Measurements from ENCODE around the gene EIF2B4. TPM values are rescaled to one million over a fixed set of nuclear protein-coding genes. Genes with fewer than 3 reads are reported as not detected.

The EIF2B4 gene
- total RNA-seq, 1 experiment from 2014 or later: 32.9 TPM

DNA sequence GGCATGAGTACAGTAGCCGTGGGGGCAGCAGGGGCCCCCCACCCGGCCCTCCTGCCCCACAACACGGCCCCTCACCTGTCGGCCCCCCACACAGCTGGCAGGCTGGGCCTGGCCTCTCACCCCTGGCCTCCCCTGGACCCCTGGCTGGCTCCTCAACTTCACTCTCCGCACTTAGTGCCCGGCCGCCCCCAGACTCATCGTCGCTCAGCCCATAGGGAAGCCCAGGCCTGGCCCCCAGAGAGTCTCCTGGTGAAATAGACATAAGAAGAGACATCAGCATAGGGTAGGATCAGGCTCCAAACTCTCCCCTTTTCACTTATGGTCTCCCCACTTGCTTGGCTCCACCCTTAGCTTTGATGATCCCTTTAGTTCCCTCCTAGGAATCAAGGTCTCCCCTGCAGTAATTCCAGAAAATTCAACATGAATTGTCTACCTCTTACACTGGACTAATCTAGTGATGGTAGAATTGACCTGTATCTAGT, 8.7 kb upstream of the EIF2B4 start:
- no TSS peak for BruUV-seq (replicated peaks)
- POLR2A ChIA-PET (ENCODE audit: unreplicated experiment): no interaction called here
- DNase-seq: no peak
- intact Hi-C loops (cut with micrococcal nuclease; ENCODE audit: unreplicated experiment): no loop called here
- Histone ChIP-seq H3K4me2 (peak overlapping the region; percentile 84), H3K36me3 (ENCODE audit: low read depth) (peaks cover 13% of the 10 kb centered on the region; the same call in 1 of the 2 replicates), H3F3A (ENCODE audit: insufficient read depth, low read depth) (peaks cover 53% of the 10 kb centered on the region), H2AFZ (no peak overlapping the region), H3K79me2 (ENCODE audit: low read depth) (no peaks in the 10 kb centered on the region), H3K27me3 (ENCODE audit: insufficient read depth, low read depth) (no peaks in the 10 kb centered on the region), H3K4me1 (replicated peaks; ENCODE audit: insufficient read depth) (no peaks in the 10 kb centered on the region), H3K4me3 (peak overlapping the region; percentile 57; the same call in 1 of the 2 replicates), H3K9me3 (ENCODE audit: insufficient read depth, low read depth) (no peaks in the 10 kb centered on the region), H3K9me2 (ENCODE audit: insufficient read depth) (no peaks in the 10 kb centered on the region), H3K27ac (0 out of 2 replicates have a peak overlapping the region, but pooled peaks have one; percentile 12), H4K20me1 (ENCODE audit: insufficient read depth) (0 out of 2 replicates have a peak, but pooled peaks cover 7% of the 10 kb centered on the region)
- TF ChIP-seq, protein P1, sequence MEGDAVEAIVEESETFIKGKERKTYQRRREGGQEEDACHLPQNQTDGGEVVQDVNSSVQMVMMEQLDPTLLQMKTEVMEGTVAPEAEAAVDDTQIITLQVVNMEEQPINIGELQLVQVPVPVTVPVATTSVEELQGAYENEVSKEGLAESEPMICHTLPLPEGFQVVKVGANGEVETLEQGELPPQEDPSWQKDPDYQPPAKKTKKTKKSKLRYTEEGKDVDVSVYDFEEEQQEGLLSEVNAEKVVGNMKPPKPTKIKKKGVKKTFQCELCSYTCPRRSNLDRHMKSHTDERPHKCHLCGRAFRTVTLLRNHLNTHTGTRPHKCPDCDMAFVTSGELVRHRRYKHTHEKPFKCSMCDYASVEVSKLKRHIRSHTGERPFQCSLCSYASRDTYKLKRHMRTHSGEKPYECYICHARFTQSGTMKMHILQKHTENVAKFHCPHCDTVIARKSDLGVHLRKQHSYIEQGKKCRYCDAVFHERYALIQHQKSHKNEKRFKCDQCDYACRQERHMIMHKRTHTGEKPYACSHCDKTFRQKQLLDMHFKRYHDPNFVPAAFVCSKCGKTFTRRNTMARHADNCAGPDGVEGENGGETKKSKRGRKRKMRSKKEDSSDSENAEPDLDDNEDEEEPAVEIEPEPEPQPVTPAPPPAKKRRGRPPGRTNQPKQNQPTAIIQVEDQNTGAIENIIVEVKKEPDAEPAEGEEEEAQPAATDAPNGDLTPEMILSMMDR (conservative IDR thresholded peaks at IDR 0.05): no peak
- no peak for TF ChIP-seq EZH2 (IDR thresholded peaks at IDR 0.05; ENCODE audit: low read depth)
- CTCF ChIA-PET: no interaction called here

DNA sequence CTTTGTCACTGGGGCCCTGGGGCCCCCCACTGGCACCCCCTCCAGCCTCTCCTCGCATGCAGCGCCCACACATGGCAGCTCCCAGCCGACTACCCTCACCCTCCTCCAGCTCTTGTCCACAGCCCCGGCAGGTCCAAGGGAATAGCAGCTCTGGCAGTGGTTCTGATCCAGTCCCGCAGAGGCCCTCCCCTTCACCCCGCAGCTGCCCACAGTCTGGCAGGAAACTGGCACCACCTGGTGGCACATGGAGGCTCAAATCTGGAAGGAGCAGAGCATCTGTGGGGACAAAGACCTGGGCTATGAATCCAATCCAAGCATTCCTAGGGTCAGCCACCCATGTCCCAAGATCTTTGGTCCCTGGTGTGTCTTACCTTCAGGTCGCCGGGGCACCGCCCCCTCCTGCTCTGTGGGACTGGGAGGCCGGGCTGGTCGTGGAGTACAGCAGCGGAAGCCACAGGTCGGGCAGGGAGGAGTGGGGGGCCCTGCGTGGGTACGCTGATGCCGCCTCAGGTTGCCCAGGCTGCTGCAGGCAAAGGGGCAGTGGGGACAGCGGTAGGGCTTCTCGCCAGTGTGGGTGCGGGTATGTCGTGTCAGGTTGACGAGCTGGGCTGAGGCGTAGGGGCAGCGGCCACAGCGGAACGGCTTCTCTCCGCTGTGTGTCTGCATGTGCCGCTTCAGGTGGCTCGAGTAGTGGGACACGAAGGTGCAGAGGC, 8.1 kb upstream of the EIF2B4 start:
- Histone ChIP-seq H3K79me2 (ENCODE audit: low read depth) (peaks cover under 1% of the 10 kb centered on the region; the same call in 1 of the 2 replicates), H3K4me2 (no peak overlapping the region), H3K9me3 (ENCODE audit: insufficient read depth, low read depth) (no peaks in the 10 kb centered on the region), H3K36me3 (ENCODE audit: low read depth) (0 out of 2 replicates have a peak, but pooled peaks cover 11% of the 10 kb centered on the region), H3K27me3 (ENCODE audit: insufficient read depth, low read depth) (no peaks in the 10 kb centered on the region), H4K20me1 (ENCODE audit: insufficient read depth) (0 out of 2 replicates have a peak, but pooled peaks cover 7% of the 10 kb centered on the region), H2AFZ (no peak overlapping the region), H3K9me2 (ENCODE audit: insufficient read depth) (no peaks in the 10 kb centered on the region), H3F3A (ENCODE audit: insufficient read depth, low read depth) (peaks cover 54% of the 10 kb centered on the region), H3K4me3 (no peak overlapping the region), H3K27ac (no peak overlapping the region), H3K4me1 (replicated peaks; ENCODE audit: insufficient read depth) (no peaks in the 10 kb centered on the region)
- DNase-seq: no peak
- TF ChIP-seq, protein P1 (conservative IDR thresholded peaks at IDR 0.05): no peak; the same call in 1 of the 2 replicates
- no peak for TF ChIP-seq EZH2 (IDR thresholded peaks at IDR 0.05; ENCODE audit: low read depth)
- ChIA-PET POLR2A (ENCODE audit: unreplicated experiment) (no interaction called here), CTCF (no interaction called here)
- intact Hi-C loops (cut with micrococcal nuclease; ENCODE audit: unreplicated experiment): no loop called here
- no TSS peak for BruUV-seq (replicated peaks)

DNA sequence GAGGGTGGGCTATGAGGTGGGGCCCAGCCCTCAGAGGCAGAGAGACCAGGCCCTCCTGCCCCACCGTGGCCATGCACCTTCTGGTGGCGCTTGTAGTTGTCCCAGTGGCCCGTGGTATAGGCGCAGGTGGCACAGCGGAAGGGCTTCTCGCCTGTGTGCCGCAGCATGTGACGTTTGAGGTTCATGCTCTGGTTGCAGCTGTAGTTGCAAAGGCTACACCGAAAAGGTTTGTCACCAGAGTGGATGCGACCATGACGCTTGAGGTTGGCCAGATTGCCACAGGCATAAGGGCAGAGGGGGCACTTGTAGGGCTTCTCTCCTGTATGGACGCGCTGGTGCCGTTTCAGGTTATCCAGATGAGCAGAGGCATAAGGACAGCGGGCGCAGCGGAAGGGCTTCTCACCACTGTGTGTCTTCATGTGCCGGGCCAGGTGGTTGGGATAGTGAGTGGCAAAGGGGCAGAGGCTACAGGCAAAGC, 7.5 kb upstream of the EIF2B4 start:
- no peak for TF ChIP-seq EZH2 (IDR thresholded peaks at IDR 0.05; ENCODE audit: low read depth)
- TF ChIP-seq, protein P1 (conservative IDR thresholded peaks at IDR 0.05): no peak
- no TSS peak for BruUV-seq (replicated peaks)
- Histone ChIP-seq H3K4me1 (replicated peaks; ENCODE audit: insufficient read depth) (peaks cover 4% of the 10 kb centered on the region), H4K20me1 (ENCODE audit: insufficient read depth) (0 out of 2 replicates have a peak, but pooled peaks cover 7% of the 10 kb centered on the region), H3K9me3 (ENCODE audit: insufficient read depth, low read depth) (no peaks in the 10 kb centered on the region), H3K79me2 (ENCODE audit: low read depth) (peaks cover 6% of the 10 kb centered on the region), H3K27me3 (ENCODE audit: insufficient read depth, low read depth) (no peaks in the 10 kb centered on the region), H2AFZ (no peak overlapping the region), H3K9me2 (ENCODE audit: insufficient read depth) (no peaks in the 10 kb centered on the region), H3K27ac (no peak overlapping the region), H3F3A (ENCODE audit: insufficient read depth, low read depth) (peaks cover 52% of the 10 kb centered on the region), H3K36me3 (ENCODE audit: low read depth) (0 out of 2 replicates have a peak, but pooled peaks cover 16% of the 10 kb centered on the region), H3K4me2 (no peak overlapping the region), H3K4me3 (no peak overlapping the region)
- POLR2A ChIA-PET (ENCODE audit: unreplicated experiment): no interaction called here
- intact Hi-C loops (cut with micrococcal nuclease; ENCODE audit: unreplicated experiment): no loop called here
- CTCF ChIA-PET: no interaction called here
- DNase-seq: no peak

Measured in PC-9 (cell line).